HG03045 (cell line): Measurements from ENCODE around the gene COL6A3.

ENCODE experiments used
- ATAC-seq: cut with Tn5 transposase; IDR thresholded peaks from one replicate; pipeline ENCODE4 v1.9.1; 2021; ENCODE audit warnings: mild to moderate bottlenecking, moderate library complexity; ENCODE audit not compliant: unreplicated experiment

COL6A3 gene

GRCh38 chr2:237352279-237352845 is 61.6 kb downstream of the COL6A3 start:
- ATAC-seq: no peak

- no peak for ATAC-seq
These were observed 62.2 kb downstream of the COL6A3 start for GRCh38 chr2:237351796-237352195.

DNA sequence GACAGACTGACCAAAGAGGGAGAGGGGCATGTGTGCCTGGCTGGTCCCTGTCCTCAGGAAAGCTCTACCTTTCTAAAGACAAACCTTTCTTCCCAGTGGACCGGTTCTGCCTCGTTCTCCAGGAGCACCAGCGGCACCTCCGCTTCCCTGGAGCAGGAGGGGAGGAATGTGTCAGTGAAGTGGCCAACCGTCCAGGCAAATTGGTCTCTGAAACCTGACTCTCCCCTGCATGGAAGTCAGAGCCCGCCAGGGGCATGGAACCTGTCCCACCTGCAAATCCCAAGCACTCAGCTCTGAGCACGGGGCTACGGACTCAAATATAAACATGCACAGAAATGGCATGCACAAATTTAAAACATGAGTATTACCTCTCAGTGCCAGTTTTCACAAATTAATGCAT is 62.9 kb downstream of the COL6A3 start:
- ATAC-seq: no peak

- ATAC-seq: no peak
These were observed 63.4 kb downstream of the COL6A3 start for GRCh38 chr2:237350597-237350996.

DNA sequence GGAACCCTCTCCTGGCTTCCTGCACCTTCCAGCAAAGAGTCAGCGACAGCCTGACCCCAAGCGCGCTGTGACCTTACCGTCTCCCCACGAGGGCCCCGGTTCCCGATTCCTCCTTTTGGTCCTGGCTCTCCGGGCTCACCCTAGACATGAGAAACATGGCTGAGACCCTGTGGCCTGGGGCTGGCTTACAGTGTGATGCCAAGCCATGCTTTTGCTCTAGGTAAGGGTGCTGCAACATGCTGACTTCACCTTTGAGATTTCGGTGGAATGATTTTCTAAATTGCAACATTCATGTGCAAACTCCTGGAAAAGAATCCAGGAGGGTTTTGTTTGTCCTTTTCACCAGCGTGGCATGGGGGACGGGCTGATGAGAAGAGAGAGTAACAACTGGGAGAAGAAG is 63.9 kb downstream of the COL6A3 start:
- no peak for ATAC-seq

DNA sequence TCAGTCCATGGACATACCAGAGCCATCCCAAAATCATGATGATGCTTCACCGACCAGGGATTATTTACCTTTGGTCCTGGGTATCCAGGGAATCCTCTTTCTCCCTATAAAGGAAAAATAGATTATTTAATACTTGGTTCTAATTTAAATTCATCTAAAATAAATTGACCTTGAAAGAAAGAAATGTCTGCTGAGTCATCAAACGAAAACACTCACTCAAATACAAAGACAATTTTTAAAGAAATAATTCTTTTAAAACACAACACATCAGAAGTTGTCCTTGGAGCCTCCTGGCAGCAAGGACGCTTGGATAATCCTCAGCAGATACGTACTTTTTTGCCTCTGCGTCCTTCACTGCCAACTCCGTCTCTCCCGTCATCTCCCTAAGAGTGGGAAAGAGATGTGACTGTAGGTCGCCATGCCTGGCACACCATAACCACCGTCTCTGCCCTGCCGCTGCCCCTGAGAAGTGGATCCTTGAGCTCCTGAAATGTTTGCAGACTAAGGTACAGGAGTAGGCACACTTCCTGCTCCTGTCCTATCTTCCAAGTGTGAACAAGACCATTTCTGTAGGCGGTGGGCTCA is 65.6 kb downstream of the COL6A3 start:
- ATAC-seq: no peak

GRCh38 chr2:237345891-237346640 is 67.9 kb downstream of the COL6A3 start:
- no peak for ATAC-seq

DNA sequence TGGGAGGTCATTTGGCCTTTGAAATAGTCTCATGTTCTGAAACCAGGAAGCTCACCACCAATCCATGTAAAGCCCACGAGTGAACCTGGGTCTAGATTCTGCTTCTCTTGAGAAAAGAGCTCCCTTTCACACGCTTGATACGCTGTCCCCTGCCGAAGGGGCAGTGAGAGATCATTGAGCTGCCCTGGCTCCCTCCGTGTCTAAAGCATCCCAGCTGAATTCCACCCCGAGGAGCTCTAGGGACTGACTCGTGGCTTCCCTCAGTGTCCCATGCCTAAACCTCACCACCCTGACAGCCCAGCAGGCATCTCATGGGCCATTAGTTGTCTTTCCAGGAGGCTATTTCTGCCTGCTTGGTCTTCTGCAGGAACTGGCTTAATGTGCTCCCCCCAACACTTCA is 68.6 kb downstream of the COL6A3 start:
- no peak for ATAC-seq

DNA sequence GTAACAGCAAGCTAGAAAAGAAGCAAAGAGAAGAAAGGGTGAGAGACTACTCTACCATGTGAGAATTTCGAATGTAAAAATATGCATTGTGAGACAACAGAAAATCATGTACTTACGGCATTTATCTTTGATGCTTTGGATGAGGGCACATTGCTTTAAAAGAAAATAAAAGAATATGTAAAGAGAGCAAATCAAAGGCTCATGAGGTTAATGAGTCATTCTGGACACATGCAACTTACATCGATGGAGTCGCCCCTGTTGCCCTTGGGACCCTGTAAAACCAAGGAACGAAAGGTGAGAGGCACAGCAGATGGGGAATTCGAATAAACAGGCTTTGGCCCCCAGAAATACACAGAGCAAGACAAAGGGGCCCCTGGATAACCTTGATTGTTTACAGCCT is 69.0 kb downstream of the COL6A3 start:
- ATAC-seq: no peak

GRCh38 chr2:237343993-237344392 is 70.0 kb downstream of the COL6A3 start:
- no peak for ATAC-seq

DNA sequence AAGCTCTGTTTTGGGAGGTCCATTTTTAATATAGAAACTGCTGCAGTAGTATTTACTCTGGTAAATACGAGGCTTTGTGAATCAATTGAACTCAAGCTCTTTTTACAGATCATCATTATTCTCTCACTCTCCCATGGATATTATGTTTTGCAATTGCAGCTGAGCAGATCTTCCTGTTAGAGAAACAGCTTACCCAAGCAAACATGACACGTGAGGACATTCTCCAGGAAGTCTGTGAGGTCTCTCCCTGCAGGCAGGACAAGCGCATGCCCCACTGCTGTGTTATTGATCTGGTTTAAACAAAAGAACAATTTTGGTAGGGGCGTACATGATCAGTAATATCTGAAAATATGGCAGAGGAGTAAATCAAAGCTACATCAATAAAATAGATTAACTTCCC is 72.1 kb downstream of the COL6A3 start:
- ATAC-seq: no peak

DNA sequence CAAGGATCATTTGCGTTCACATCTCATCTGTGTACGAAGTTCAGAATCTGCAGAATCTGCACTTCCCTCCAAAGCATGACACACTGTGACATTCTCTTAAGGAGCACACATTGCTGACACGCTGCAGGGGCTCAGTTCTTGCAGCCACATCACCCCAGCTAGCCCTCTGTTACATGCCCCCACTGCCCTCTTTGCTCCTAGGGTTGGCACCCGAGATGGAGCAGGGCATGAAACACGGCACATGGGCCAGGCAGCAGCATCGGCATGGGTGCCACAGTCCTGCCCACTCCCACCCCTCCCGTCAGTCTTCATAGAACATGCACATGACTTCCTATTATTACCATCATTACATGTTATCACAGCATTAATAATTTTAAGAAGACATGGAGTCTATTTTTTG is 76.4 kb downstream of the COL6A3 start:
- ATAC-seq: no peak

DNA sequence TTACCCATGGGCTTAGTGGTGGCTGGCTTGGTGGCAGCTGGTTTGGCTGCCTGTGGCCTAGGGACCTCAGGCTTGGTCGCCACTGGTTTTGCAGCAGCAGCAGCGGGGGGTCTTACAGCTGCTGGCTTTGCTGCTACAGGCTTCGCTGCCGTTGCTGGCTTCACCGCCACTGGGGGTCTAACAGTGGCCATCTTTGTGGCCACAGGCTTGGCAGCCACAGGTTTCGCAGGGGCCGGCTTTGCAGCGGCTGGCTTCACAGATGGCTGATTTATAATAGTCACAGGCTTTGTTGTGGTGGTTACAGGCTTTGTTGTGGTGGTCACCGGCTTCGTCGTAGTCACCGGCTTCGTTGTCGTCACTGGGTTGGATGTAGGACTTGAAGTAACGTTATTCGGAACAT is 77.8 kb downstream of the COL6A3 start:
- no peak for ATAC-seq

DNA sequence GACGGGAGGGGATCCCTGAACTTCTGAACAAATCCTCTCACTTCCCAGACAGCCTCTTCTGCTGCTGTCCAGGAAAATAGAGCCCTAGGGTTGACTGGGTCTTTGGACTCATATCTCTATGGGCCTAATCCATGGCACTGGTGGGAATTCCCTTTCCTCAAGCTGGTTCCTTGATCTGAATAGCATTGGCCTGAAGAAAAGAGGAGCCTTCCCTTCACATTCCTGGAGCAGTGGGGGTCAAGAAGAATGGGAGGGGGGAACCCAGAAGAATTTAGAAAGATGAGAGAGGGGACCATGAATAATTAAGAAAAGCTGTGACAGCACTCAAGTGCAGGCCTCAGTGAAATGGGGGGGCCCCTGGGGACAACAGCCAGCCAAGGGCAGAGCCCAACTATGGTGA is 80.2 kb downstream of the COL6A3 start:
- ATAC-seq: no peak

GRCh38 chr2:237330541-237330940 is 83.4 kb downstream of the COL6A3 start:
- no peak for ATAC-seq

DNA sequence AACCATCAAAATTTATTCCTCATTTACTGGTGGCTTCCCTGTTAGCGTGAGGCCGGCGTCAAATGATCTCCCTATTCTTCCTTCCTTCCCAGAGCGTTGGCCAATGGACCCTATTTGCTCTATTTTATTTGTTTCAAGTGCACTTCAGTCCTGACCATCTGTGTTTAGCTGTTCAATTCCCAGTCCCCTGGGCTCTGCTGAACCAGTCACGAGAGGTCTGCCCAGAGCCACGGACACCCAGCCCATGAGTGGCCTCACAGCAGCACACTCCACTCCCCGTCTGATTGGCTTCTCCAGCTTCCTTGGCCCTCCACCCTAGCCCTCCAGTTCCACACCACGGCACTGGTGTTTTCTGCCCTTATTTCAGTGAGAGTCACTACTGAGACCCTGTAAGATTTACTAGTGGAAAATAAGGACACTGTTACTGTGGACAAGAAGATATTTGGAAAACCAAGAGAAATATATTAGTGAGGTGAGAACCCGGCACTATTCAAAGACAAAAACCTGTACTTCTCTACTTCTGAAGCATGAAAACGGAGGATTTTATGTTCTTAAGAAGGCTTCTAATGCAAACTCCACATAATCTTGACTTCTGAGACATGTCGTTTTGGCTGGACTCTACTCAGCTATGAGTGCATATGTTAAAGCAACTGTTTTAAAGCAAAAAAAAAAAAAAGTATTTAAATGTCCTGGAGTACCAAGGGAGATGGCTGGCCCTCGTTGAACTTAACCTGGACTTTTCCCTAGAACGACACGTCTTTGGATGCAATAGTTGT is 86.6 kb downstream of the COL6A3 start:
- no peak for ATAC-seq

- ATAC-seq: no peak
These were observed 87.4 kb downstream of the COL6A3 start for GRCh38 chr2:237326266-237327171.

- no peak for ATAC-seq
These were observed 89.1 kb downstream of the COL6A3 start for GRCh38 chr2:237324837-237325236.

DNA sequence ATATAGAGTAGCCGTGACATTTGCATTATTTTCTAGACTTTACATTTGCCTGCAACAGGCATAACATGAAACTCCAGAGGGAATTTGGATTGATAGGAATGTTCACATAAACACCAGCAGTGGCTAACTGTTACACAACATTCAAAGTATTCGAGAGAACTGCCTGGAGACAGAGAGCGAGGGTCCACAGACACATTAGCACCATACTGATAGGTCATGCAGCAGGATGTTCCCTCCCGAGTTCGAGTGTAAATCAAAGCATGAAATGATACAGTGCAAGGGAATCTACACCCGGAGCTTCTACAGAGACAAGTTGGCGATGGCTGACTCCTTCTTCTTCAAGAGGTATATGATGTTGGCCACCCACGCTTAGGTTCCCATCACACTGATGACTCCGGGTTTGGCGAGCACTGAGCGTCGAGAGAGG is 89.5 kb downstream of the COL6A3 start:
- ATAC-seq: no peak

DNA sequence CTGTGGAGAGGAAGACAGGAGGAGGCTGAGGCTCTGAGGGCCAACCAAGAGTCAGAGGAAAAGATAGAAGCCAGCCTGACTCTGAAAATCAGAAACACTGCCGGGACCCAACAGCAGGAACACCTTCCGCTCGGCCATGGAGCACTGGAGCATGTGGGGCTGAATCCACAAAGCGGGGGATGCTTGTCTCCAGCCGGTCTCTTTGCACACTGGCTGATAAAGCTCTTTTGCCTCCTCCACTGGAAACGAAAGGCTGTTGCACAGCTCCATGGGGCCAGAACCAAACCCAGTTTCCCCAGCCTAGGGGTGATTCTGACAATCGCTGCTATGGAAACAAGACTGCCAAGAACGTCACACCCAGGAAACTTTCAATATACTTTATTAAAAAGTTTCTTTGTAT is 90.3 kb downstream of the COL6A3 start:
- no peak for ATAC-seq

DNA sequence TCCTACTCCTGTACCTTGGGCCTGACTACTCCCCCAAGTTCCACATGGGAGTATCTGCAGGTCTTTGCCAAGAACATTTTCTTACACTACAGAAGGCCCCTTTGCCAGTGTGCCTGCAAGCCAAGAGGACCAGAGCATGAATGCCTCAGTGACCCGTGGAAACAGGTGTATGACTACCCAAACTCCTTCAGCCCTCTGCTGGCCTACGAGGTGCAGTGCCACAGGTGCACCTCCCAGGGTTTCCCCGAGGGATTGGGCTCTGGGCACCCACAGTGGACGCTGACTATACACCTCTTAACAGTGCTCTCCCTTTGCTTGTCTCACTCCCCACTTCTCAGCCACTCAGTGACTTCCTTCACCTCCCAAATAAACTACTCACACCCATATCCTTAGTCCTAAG is 91.4 kb downstream of the COL6A3 start:
- ATAC-seq: no peak
